Measurements from ENCODE around the gene MRPL36.

Gene MRPL36

DNA sequence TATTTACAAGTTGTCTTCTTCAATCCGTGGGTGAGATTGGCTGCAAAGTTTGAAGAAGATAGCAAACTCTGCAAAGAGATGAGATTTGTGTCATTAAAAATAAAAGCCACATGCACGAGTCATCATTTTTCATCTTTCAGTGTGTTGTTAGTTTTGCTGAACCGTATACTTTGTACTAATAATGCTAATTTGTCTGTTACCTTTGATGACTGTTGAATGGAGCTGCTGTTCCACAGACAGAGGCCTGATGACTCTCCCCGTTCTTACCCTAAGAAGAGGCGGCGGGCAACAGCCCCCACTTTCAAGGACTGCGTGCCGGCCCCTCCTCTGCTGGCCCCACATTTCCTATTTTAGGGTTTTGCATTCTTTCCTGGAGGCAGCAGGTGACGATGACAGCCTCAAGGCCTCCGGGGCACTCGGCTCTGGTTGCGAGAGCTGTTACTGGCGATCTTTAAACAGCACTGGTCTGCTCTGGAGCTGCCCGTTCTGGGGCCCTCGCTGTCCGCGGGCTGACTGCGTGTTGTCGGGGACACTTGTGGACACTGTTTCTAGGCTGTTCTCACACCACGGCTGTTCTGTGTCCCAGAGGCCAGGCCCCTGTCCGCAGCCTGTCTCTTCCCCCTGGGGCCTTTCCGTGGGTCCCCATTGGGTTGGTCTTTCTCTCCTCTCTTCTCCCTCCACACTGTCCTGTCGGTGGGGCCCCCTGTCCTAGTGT lies 36.7 kb upstream of the MRPL36 start:
- Mint-ChIP-seq H3K4me3 (no peak overlapping the region), H3K27ac (no peak overlapping the region), H3K27me3 (peaks cover 36% of the 10 kb centered on the region), H3K36me3 (ENCODE audit: low read depth) (no peaks in the 10 kb centered on the region), H3K4me1 (ENCODE audit: low read depth) (no peaks in the 10 kb centered on the region), H3K9me3 (no peaks in the 10 kb centered on the region)
- intact Hi-C loops (cut with micrococcal nuclease) = no loop called here

DNA sequence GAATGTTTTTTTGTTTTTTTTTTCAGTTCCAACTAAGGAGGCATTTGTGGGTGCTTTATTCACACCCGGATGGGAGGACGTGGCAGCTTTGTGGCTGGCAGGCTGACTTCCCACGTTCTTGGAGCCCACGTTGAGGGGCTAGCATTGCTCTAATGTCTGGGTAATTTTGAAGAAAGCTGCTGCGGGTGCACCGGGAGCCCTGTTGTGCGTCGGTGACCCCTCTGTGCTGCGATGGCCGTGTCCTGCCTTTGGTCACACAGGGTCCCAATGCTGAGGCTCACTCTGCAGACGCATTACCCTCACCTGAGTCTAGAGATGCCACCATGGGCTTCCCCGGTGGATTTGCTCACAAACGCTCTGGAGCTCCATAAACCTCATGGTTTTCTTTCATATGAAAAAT lies 35.8 kb upstream of the MRPL36 start:
- no peaks in the 10 kb centered on the region for H3K4me1 Mint-ChIP-seq (ENCODE audit: low read depth)
- peaks cover 38% of the 10 kb centered on the region for H3K27me3 Mint-ChIP-seq
- no peak overlapping the region for H3K27ac Mint-ChIP-seq
- H3K4me3 Mint-ChIP-seq = no peak overlapping the region
- intact Hi-C loops (cut with micrococcal nuclease) = no loop called here
- no peaks in the 10 kb centered on the region for H3K36me3 Mint-ChIP-seq (ENCODE audit: low read depth)
- no peaks in the 10 kb centered on the region for H3K9me3 Mint-ChIP-seq

DNA sequence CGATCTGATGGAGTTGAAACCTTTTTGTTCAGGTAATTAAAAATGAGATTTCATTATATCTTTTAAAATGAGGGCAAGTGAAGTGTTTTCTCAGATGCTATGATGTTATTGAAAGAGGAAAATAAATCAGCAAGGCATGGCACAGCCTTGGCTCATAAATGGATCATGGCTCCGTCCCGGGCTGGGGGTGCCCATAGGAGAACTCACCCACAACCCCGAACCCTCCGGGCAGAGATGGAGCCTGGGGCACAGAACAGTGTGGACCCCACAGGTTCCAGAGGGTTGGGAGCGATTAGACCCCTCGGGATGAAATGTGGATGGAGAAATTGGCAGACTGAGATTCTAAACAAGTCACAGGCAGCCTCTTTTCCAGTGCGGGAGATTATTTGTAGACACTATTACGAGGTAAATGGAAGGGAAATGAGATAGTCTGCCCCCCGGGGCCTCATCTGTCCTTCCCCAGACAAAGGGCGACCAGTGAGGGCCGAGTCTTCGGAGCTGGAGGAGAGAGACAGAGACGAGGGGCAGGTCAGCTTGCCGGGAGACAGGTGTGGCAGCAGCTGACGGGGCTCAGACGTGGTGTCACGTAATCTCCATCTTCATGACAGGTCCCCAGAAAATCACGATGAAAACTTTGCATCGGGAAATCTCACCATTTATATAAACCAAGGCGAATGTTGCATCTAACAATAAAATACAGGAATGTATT lies 35.2 kb upstream of the MRPL36 start:
- H3K4me3 Mint-ChIP-seq = no peak overlapping the region
- no peaks in the 10 kb centered on the region for H3K9me3 Mint-ChIP-seq
- H3K27ac Mint-ChIP-seq = no peak overlapping the region
- peaks cover 37% of the 10 kb centered on the region for H3K27me3 Mint-ChIP-seq
- no peaks in the 10 kb centered on the region for H3K4me1 Mint-ChIP-seq (ENCODE audit: low read depth)
- intact Hi-C loops (cut with micrococcal nuclease) = no loop called here
- H3K36me3 Mint-ChIP-seq (ENCODE audit: low read depth) = no peaks in the 10 kb centered on the region

DNA sequence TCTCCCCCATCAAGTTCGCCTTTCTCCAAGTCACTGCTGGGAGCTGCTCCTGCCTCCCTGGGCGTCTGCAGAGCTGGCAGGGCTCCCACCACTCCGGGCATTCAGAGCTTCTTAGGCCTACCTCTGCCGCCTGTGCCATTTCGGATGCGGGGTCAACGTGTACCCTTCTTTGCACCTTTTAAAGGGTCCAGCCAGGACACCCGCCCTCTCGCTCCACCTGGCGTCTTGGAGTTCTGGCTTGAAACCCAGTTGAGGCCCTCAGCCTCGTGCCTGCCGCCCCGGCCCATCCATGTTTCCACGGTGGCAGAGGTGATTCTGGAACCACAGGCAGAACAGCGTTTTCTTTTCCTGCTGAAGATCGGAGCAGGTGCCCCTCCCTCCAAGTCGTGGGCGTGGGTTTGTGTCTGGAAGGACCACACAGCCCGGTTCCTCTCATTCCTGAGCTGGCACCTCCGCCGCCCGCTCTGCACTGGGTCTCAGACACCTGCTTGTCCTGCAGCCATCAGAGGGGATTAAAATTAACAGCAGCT lies 34.5 kb upstream of the MRPL36 start:
- Mint-ChIP-seq H3K9me3 (no peaks in the 10 kb centered on the region), H3K36me3 (ENCODE audit: low read depth) (no peaks in the 10 kb centered on the region), H3K27me3 (peaks cover 35% of the 10 kb centered on the region), H3K27ac (no peak overlapping the region), H3K4me1 (ENCODE audit: low read depth) (no peaks in the 10 kb centered on the region), H3K4me3 (no peak overlapping the region)
- intact Hi-C loops (cut with micrococcal nuclease) = no loop called here

DNA sequence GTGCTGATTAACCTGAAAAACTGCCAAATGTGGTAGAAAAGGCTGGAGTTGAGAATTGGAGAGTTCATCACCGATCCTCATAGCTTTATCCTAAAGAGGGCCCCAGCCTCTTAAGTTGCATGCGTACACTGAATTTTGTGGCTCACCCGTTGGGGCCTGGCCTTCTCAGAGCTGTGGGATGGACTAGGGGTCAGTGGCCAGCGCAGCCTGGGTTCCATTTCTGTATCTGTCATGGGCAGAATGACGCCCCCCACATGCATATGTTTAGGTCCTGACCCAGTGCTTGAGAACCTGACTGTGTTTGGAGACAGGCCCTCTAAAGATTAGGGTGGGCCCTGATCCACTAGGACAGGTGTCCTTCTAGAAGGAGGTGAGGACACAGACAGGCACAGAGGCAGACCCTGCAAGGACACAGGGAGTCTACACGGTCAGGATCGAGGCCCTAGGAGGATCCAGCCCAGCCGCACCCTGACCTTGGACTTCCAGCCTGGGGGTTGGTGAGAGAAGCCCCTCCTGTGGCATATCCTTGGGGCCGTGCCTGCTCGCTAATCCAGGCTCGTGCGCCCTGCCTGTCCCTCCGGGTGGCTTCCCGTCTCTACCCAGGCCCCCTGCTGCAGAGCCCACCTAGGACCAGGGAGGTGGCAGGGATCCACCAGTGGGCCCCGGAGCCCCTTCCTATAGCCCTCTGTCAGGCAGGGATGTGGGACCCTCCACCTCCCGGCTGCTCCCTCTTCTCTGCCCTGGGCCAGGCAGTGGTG lies 33.8 kb upstream of the MRPL36 start:
- Mint-ChIP-seq H3K9me3 (no peaks in the 10 kb centered on the region), H3K4me3 (no peak overlapping the region), H3K4me1 (ENCODE audit: low read depth) (no peaks in the 10 kb centered on the region), H3K27me3 (peaks cover 33% of the 10 kb centered on the region), H3K36me3 (ENCODE audit: low read depth) (no peaks in the 10 kb centered on the region), H3K27ac (no peak overlapping the region)
- intact Hi-C loops (cut with micrococcal nuclease) = no loop called here

DNA sequence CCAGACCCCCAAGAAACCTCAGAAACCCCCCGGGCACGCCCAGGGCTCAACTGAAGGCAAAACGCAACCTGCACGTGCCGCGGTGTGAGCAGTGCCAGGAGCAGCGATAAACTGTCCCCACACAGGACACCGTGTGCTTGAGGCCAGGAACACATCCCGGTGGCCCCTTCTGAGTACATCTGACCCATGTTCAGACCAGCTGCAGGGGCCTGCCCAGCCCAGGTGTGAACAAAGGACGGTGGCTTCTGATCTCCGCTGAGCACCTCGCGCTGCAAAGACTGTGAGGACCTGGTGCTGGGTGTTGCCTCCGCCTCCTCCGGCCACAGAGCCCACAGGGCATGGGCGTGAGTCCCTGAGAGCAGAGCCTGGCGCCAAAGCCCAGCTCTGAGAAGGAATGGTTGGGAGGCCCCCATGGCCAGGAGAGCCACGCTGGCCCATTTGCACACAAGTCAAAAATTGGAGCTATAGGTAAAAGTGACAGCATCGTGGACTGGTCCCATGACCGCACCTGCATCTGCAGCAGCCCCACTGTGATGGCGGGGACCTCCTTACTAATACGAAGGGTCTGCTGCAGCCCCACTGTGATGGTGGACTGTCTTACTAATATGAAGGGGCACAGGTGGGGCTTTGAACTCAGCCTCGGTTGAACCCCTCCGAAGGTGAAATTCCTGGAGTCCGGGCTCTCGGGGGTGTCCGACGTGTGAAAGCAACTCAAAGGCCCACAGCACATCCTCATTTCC lies 33.0 kb upstream of the MRPL36 start:
- Mint-ChIP-seq H3K4me1 (ENCODE audit: low read depth) (peaks cover 2% of the 10 kb centered on the region), H3K27ac (no peak overlapping the region), H3K9me3 (no peaks in the 10 kb centered on the region), H3K36me3 (ENCODE audit: low read depth) (peaks cover 3% of the 10 kb centered on the region), H3K4me3 (no peak overlapping the region), H3K27me3 (peaks cover 35% of the 10 kb centered on the region)
- intact Hi-C loops (cut with micrococcal nuclease) = no loop called here

DNA sequence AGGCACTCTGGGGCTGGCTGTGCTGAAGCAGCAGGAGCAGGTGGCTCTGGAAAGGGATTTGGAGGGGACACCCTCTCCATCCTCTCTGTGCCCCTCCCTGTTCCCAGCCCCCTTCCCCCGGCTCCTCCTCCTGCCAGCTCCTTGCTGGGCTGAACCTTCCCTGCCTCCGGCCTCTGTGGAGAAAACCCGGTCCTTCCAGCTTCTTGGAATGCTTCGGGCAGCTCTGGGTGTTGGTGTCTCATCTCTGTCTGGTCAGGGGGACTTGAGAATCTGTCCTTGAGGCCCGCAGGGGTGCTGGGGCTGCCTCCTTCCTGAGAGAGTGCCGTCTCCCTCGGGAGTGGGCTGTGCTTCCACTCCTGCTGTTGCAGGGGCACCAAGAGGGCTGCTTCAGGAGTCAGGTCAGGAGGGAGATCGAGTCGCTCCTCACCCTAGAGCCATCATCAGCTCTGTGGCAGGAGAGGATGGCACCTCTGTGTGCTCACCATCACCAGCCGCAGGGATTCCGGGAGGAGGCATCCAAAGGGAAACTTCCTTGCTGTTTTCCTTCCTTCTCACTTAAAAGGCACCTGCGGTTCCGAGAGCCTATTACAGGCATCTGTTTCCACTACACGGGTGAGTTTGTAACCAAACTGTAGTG lies 32.2 kb upstream of the MRPL36 start:
- Mint-ChIP-seq H3K4me1 (ENCODE audit: low read depth) (peaks cover 7% of the 10 kb centered on the region), H3K27me3 (peaks cover 34% of the 10 kb centered on the region), H3K4me3 (no peak overlapping the region), H3K9me3 (no peaks in the 10 kb centered on the region), H3K27ac (no peak overlapping the region), H3K36me3 (ENCODE audit: low read depth) (peaks cover 9% of the 10 kb centered on the region)
- intact Hi-C loops (cut with micrococcal nuclease) = no loop called here

DNA sequence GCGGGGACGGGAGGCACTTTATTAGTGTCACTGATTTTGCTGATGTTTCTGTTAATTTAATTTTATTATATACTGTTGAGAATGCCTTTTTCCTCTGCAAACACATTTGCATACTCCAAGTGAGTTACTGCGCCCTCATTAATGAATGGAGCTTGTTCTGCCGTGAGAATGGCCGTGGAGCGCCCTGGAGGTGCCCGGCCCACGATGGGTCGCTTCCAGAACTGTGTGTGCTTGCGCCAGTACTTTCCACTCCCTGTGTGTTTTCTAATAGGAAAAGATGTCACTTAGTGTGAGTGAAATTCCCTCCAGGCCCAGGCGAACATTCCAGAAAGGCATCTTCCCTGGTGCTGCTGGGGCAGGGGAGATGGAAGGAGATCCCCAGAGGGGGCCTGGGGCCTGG lies 31.6 kb upstream of the MRPL36 start:
- Mint-ChIP-seq H3K4me3 (no peak overlapping the region), H3K27me3 (peaks cover 32% of the 10 kb centered on the region), H3K9me3 (no peaks in the 10 kb centered on the region), H3K4me1 (ENCODE audit: low read depth) (peaks cover 7% of the 10 kb centered on the region), H3K36me3 (ENCODE audit: low read depth) (peaks cover 14% of the 10 kb centered on the region), H3K27ac (no peak overlapping the region)
- intact Hi-C loops (cut with micrococcal nuclease) = no loop called here

DNA sequence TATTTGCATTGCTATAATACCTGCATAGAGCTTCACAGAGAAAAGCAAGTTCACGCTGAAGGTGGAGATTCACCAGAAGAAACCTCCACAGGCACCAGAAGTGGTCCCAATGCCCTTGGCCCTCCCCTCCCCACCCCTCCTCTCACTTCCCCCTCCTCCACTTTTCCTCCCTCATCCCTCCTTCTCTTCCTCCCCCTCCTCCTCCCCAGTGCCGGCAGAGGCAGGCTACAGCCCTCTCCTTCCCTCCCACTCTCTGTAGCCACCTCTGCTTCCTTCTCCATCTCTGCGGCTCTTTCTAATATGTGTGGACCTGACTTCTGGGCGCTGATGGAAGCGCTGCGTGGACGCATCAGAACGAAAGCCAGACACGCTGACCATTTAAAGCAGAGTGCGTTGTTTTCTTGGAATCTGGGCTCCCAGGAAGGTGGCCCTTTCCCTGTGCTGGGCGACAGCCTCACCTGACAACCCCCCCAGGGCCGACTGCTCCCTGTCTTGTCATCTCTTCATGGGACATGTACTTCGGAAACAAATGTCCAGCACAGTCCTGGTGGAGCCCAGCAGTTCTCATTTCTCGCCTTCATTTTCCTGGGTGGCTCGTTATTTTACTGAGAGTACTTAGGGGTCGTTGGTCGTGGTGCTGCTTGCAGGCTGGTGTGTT lies 31.1 kb upstream of the MRPL36 start:
- Mint-ChIP-seq H3K27me3 (peaks cover 31% of the 10 kb centered on the region), H3K4me3 (no peak overlapping the region), H3K4me1 (ENCODE audit: low read depth) (peaks cover 7% of the 10 kb centered on the region), H3K36me3 (ENCODE audit: low read depth) (peaks cover 20% of the 10 kb centered on the region), H3K9me3 (no peaks in the 10 kb centered on the region), H3K27ac (no peak overlapping the region)
- intact Hi-C loops (cut with micrococcal nuclease) = no loop called here

DNA sequence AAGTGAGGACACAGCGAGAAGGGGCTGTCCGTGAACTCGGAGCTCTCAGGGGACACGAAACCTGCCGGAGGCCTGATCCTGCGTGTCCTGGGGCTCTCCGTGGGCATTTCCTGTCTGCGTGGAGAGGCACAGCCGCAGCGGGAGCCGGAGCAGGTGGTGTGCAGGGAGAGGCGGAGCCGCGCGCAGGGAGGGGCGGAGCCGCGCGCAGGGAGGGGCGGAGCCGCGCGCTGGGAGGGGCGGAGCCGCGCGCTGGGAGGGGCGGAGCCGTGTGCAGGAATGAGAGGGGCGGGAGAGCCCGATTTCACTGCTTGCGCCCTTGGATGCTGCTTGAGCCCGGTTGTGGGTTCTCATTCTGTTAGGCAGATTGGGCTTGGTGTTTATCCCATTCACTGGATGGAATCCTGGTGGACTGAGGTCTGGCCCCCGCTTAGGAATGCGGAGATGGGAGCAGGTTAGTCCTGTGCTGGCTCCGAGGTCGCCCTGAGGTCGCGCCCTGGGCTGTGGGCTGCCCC lies 28.3 kb upstream of the MRPL36 start:
- Mint-ChIP-seq H3K36me3 (ENCODE audit: low read depth) (peaks cover 47% of the 10 kb centered on the region), H3K4me1 (ENCODE audit: low read depth) (peaks cover 7% of the 10 kb centered on the region), H3K27ac (no peak overlapping the region), H3K4me3 (no peak overlapping the region), H3K27me3 (peaks cover 18% of the 10 kb centered on the region), H3K9me3 (no peaks in the 10 kb centered on the region)
- intact Hi-C loops (cut with micrococcal nuclease) = no loop called here

DNA sequence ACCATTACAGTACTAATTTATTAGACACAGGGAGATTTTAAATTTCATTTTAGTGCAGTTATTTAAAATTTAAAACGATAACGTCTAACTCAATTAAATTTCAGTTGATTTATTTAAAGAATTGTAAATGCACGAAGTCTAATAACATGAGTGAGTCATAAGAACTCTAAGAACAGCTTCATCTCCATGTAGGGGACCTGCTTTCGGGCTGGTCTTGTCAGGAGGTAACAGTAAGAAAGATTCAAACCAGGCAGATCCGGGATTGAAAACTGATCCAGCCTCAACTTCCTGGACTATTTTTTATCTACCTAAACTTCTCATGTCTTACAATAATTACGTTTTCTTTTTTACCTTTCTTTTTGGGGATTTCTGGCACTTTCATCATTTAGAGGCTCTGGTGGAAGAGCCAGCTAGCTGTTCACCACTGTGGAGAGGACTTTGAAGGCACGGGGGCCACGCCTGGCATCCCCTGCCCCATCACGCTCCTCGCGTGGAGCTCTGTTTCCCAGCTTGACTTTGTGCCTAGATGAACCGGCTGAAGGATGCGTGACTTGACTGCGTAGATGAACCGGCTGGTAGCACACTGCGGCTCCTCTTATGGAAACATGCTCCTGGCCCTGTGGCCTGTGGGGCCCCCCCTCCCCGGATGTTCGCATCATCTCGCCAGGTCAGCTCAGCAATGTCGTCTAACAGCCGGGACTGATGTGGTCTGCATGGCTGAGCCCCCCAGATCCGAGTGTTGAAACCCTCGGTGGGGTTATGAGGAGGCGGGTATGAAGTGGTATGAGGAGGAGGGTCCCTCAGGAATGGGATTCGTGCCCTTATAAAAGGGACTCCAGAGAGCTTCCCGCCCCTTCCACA lies 27.6 kb upstream of the MRPL36 start:
- intact Hi-C loops (cut with micrococcal nuclease) = no loop called here
- Mint-ChIP-seq H3K4me3 (no peak overlapping the region), H3K4me1 (ENCODE audit: low read depth) (peaks cover 7% of the 10 kb centered on the region), H3K27me3 (peaks cover 12% of the 10 kb centered on the region), H3K36me3 (ENCODE audit: low read depth) (peaks cover 54% of the 10 kb centered on the region), H3K9me3 (no peaks in the 10 kb centered on the region), H3K27ac (no peak overlapping the region)

DNA sequence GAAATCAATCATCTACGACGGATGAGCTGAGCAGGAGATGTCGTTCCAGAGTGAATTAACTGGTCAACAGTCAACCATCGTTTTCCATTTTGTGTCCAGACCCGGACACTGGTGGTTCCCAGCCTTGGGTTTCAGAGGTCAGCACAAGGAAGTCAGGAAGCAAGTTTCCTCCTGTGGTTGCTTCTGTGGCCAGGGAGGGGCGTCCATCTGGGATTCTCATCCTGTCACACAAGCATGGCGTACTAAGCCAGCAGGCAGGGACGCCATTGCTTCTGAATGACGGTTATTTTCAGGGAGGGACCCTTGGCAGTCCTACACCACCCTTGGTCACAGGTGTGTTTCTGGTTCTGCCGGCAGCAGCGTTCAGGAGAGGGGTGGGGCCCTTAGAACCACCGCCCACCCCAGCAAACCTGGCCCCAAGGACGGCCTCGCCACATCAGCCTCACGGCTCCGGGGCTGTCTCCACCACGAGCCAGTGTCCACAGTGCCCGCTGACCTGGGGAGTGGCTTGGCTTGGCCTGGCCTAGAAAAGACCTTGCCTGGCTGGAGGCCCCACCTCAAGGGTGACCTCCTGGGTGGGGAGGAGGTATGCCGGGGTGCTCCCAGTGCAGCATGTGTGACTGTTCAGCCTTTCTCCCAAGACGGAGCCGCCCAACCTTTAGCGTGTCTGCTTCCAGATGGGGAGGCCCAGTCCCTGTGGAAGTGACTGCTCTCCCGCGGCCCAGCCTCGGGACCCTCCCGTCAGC lies 26.8 kb upstream of the MRPL36 start:
- H3K27me3 Mint-ChIP-seq = peaks cover 9% of the 10 kb centered on the region
- peaks cover 63% of the 10 kb centered on the region for H3K36me3 Mint-ChIP-seq (ENCODE audit: low read depth)
- intact Hi-C loops (cut with micrococcal nuclease) = no loop called here
- H3K4me3 Mint-ChIP-seq = no peak overlapping the region
- H3K4me1 Mint-ChIP-seq (ENCODE audit: low read depth) = peaks cover 7% of the 10 kb centered on the region
- H3K9me3 Mint-ChIP-seq = no peaks in the 10 kb centered on the region
- H3K27ac Mint-ChIP-seq = no peak overlapping the region

Measured in dendritic cell treated with granulocyte-macrophage colony-stimulating factor and Interleukin-4, amounts not matched to agents 40 ng/mL and 50 ng/mL, for 4 days (primary cell).